HG03571 (cell line): ENCODE measurements around the gene NKIRAS1.
A peak's percentile ranks its signal among the peaks of the same experiment; 100 is the strongest.

ENCODE experiments used
- ATAC-seq: cut with Tn5 transposase; IDR thresholded peaks from one replicate; pipeline ENCODE4 v1.9.1; 2021; ENCODE audit not compliant: unreplicated experiment

Gene NKIRAS1

GRCh38 chr3:23916886-23917678 lies at the start of gene NKIRAS1, which contains the start of gene RPL15:
NKIRAS1 (minus strand) TSS chr3:23916990; CDS start chr3:23910904, 6,086 bp downstream.
RPL15 (plus strand) TSS chr3:23917132; CDS start chr3:23917860, 728 bp downstream.
- peak; percentile 94 for ATAC-seq

- no peak for ATAC-seq
Measured at GRCh38 chr3:23966328-23966727, 49.5 kb upstream of the NKIRAS1 start.

GRCh38 chr3:23964537-23965235 lies 47.9 kb upstream of the NKIRAS1 start:
- ATAC-seq: no peak

GRCh38 chr3:23961913-23962312 lies 45.1 kb upstream of the NKIRAS1 start:
- ATAC-seq: no peak

DNA sequence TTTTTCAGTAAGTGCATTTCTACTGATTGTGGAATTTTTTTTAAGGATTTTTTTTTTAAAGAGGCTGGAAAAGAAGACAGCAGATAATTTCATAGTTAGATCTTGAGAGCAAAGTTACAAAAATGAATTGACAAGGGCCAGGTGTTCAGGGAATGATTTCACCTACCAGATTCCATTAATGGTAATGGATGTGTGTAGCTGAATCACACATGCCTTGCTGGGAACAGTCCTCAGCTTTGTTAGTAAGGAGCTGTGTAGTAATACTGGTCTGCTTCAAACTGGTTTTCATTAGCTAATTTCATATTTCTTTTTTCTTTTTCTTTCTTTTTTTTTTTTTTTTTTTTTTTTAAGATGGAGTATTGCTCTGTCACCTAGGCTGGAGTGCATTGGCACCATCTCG lies 44.3 kb upstream of the NKIRAS1 start:
- ATAC-seq: no peak

GRCh38 chr3:23960649-23961048 lies 43.9 kb upstream of the NKIRAS1 start:
- no peak for ATAC-seq

GRCh38 chr3:23959135-23959900 lies 42.5 kb upstream of the NKIRAS1 start:
- no peak for ATAC-seq

- ATAC-seq: no peak
Measured at GRCh38 chr3:23956701-23957100, 39.9 kb upstream of the NKIRAS1 start.

- ATAC-seq: no peak
Measured at GRCh38 chr3:23954144-23954543, 37.4 kb upstream of the NKIRAS1 start.

DNA sequence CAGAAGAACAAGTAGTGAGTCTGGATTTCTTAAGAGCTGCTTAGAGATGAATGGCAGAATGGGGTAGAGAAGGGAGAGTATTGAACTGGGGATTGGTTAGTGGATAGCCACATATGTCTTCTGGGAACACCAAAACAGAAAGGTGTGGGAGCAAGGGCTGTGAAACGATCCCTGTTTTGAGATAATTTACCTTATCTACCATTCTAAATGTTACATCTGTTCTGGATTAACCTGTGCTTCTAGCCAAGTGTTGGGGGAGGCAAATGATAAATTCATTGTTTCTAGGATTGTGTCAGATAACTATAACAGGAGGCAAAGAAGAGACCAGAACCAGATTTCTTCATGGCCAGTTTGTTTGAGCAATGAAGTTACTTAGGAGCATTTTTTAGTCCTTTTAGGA lies 36.7 kb upstream of the NKIRAS1 start:
- no peak for ATAC-seq

DNA sequence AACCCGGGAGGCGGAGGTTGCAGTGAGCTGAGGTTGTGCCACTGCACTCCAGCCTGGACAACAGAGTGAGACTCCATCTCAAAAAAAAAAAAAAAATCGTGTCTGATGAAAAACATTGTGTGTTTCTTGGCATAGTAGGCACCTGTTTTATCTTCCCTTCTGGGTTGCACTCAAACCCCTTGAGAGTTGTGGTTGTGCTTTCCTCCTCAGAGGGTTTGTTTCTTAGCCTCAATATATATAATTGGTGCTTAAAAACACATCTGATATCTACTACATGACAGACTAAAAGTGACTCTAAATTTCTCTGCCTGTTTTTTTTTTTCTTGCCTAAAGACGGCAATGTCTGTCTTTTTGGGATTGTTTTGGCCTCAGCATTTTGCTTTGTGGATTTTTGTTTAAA lies 35.9 kb upstream of the NKIRAS1 start:
- peak; percentile 45 for ATAC-seq

GRCh38 chr3:23950293-23950692 lies 33.5 kb upstream of the NKIRAS1 start:
- peak; percentile 30 for ATAC-seq

DNA sequence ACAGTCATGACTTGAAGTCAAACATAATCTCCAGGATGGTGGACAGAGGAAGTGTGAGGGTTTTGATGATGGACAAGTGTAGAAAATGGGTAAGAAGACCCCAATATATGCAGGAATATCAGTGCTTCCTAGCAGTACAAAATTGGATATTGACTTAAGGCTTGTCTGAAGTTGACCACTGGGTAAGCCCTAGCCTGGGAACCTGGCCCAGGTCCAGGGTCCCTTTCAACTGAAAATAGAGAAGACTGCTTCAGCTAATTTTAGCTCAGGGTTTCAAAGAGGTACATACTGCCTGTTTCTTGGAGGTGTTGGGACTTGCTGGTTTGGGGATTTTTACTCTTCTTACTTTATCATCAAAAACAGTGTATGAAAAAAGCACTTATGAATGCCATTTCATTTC lies 33.0 kb upstream of the NKIRAS1 start:
- ATAC-seq: peak; percentile 16

DNA sequence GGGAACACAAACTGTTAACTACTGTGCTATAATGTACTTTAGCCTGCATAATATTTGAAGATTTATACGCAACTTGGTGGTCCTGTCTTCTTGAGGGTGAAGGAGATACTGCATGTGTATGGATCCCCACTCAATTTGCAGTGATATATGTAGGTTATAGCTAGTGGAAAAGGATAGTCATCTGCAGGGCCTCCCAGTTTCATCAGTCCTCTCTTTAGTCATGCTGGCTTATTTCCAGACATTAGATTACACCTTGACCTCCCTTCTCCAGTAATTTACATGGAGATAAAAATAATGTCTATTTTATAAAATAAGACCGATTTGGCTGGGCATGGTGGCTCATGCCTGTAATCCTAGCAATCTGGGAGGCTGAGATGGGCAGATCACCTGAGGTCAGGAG lies 32.0 kb upstream of the NKIRAS1 start:
- no peak for ATAC-seq

GRCh38 chr3:23945913-23946687 lies 29.3 kb upstream of the NKIRAS1 start:
- peak; percentile 70 for ATAC-seq

GRCh38 chr3:23945663-23945912 lies 28.8 kb upstream of the NKIRAS1 start:
- ATAC-seq: no peak

DNA sequence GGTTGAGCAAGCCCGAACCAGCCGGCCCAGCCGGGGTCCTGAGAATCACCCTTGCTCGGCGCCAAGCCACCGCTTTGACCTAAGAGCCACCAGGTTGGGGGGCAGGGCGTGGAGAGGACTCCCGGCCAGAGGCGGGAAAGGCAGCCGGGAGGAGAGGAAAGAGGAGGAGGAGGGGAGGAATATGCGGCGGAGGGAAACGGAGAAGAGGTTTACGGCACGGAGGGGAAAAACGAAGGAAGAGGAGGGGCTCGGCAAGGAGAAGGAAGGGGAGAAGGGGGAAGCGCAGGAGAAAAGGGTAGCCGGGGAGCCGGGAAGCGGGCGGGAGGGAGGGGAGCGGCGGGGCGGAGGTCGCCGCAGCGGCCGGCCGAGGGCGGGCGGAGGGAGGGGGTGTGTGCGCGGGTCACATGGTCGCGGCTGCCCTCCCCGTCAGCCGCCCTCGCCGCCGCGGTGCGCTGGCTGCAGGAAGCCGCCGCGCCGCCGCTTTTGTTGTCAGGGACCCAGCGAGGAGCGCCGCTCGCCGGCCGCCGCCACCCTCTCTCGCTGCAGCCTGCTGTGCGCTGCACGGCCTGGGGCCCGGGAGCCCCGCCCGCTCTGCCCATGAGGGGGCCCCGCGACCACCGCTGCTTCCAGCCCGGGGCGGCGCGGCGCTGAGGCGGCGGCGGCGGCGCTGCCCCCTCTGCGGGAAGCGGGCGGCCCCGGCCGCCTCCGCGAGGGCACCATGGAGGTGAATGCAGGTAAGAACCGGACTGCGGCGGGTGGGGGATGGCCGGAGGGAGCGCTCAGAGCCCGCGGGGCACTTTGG lies 28.3 kb upstream of the NKIRAS1 start, which contains the start of gene NR1D2:
TSS of gene NR1D2 (plus strand) at position 426 of the 802 bp plus-strand sequence. CDS start at position 719, 293 bp downstream.
- ATAC-seq: peak; percentile 54

DNA sequence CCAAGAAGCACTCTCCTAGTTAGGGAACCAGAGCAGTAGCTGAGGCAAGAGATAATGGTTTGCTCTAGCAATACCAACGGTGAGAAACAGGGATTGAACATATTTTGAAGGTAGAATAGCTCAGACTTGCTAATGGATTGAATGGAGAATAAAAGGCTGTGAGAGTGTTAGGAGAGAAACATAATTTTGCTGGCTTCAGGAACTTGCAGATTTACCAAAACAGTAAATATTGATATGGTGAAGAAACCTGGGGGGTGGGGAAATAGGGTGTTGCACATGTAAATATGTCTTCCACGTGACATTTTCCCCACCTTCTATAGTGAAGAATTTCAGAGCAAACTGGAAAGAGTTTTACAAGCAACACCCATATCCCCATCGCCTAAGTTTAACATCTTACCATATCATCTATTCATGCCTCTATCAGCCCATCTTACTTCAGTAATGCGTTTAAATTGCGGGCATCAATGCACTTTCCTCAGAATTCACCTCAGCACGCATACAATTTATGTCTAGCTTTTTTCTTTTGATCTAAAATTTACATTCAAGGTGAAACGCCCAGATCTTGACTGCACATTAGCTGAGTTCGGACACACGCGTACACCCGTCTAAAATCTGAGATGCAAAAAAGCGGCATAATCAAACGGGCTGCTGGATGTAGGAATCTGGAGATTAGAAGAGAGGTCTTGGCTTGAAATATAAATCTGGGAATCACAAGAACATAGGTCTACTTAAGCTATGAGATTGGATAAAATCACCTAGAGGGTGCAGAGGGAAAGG lies 27.4 kb upstream of the NKIRAS1 start:
- ATAC-seq: no peak

GRCh38 chr3:23942546-23942945 lies 25.8 kb upstream of the NKIRAS1 start:
- no peak for ATAC-seq
